ENCODE results near the gene GDPGP1. TPM values are rescaled to one million over a fixed set of nuclear protein-coding genes. Genes with fewer than 3 reads are reported as not detected.

The GDPGP1 gene
- total RNA-seq, 1 donor from 2014 or later: 11.7 TPM

Other genes starting within 250 kb of the GDPGP1 start
- gene ZNF710, start 232.9 kb upstream of the GDPGP1 start, total RNA-seq: 10.2 and 10.7 TPM in 2 replicates
- gene IDH2, start 131.7 kb upstream of the GDPGP1 start, total RNA-seq: 77.3 and 127 TPM in 2 replicates
- 6.3 and 9.4 TPM in 2 replicates for gene SEMA4B, start 32.9 kb upstream of the GDPGP1 start, total RNA-seq
- gene CIB1, start 268 bp upstream of the GDPGP1 start, total RNA-seq: 22.5 and 26.2 TPM in 2 replicates
- 0.09 and 0.17 TPM in 2 replicates for gene TTLL13, start 15.3 kb downstream of the GDPGP1 start, total RNA-seq
- gene NGRN, start 31.5 kb downstream of the GDPGP1 start, total RNA-seq: 68.1 and 92.9 TPM in 2 replicates
- 1.4 and 2.2 TPM in 2 replicates for gene ZNF774, start 118.1 kb downstream of the GDPGP1 start, total RNA-seq
- 233 and 524 TPM in 2 replicates for gene IQGAP1, start 154.0 kb downstream of the GDPGP1 start, total RNA-seq

Data from dermis blood vessel endothelial cell (primary cell).